ENCODE data around the gene TUSC2. TPM values are rescaled to one million over a fixed set of nuclear protein-coding genes. Genes with fewer than 3 reads are reported as not detected.

TUSC2 gene
- total and polyA plus RNA-seq, 10 of the 15 experiments (the other 5 are each of a cell fraction or from before 2014, with no cell fraction given): 4.0 to 73.8 (median 34.3) TPM

DNA sequence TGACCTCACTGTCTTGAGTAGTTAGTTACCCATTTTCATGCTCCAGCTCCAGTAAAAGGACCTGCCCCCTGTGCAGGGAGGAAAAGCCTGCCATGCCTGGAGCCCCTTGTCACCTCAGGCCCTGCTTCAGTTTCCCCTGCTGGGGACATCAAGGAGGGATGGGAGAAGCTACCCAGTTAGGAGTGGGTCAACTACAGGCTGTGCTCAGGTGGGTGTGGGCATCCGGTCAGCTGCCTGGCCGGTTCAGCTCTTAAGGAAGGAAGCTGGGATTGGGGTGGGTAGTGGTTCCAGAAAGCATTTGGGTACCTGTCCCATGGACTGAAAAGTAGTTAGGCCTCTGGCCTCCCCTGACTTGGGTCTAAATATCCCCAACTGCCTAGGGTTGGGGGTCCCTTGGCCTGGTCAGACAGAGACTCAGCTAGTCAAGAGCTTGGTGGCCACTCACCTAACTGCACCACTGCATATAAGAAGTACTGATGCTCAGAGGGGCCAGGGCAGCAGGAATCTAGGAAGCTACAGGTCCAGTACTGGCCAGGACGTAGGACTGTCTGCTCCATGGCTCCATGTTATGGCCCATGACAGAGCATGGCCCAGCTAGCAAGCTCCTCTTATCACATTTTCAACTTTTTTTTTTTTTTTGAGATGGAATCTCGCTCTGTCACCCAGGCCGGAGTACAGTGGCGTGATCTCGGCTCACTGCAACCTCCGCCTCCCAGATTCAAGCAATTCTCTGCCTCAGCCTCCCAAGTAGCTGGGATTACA lies 48.6 kb downstream of the TUSC2 start:
- CTCF ChIA-PET: interaction anchor here (1.5 to 2.4 kb wide), 3 partner anchors 45 to 159 kb away, joined by 3 to 7 read pairs (median 6); partner anchors contain the start of gene GNAT1
- BruUV-seq (replicated peaks): no TSS peak

More for the DNA sequence above, 48.6 kb downstream of the TUSC2 start:
- in situ Hi-C loops (cut with MboI) (no loop called here), intact Hi-C loops (cut with micrococcal nuclease; ENCODE audit: unreplicated experiment) (no loop called here)
- H3K4me3 ChIP-seq: no peak overlapping the region
- H3K4me2 ChIP-seq (ENCODE audit: control insufficient read depth, insufficient read depth): no peak overlapping the region
- no peaks in the 10 kb centered on the region for H3K79me2 ChIP-seq (ENCODE audit: control insufficient read depth, insufficient read depth, low read length)
- TF ChIP-seq IKZF2 (IDR thresholded peaks at IDR 0.05) (no peak), ZNF384 (IDR thresholded peaks at IDR 0.05; ENCODE audit: borderline replicate concordance, low read depth, low read length) (no peak), CBX3 (IDR thresholded peaks at IDR 0.05; ENCODE audit: borderline replicate concordance, low read depth) (no peak), SMC3 (IDR thresholded peaks at IDR 0.05; ENCODE audit: borderline replicate concordance, low read length) (no peak), YBX1 (IDR thresholded peaks at IDR 0.05) (no peak), MXI1 (IDR thresholded peaks at IDR 0.05; ENCODE audit: low read depth, low read length) (no peak), SIN3A (IDR thresholded peaks at IDR 0.05; ENCODE audit: low read depth, low read length) (no peak), EZH2 (IDR thresholded peaks at IDR 0.05; ENCODE audit: borderline replicate concordance, control insufficient read depth, low read depth, low read length) (no peak), ATF3 (IDR thresholded peaks at IDR 0.05; ENCODE audit: borderline replicate concordance, extremely low read depth, low read depth, low read length) (no peak), PAX5 (IDR thresholded peaks at IDR 0.05; ENCODE audit: borderline replicate concordance, low read depth, low read length) (no peak), CREB1 (IDR thresholded peaks at IDR 0.05; ENCODE audit: low read depth) (no peak), NR2C1 (IDR thresholded peaks at IDR 0.05) (no peak), JUNB (IDR thresholded peaks at IDR 0.05) (no peak), BCL11A (IDR thresholded peaks at IDR 0.05; ENCODE audit: low read depth, low read length) (no peak), MYB (IDR thresholded peaks at IDR 0.05; ENCODE audit: borderline replicate concordance, low read depth, low read length) (no peak)
- TF ChIP-seq, protein P1, sequence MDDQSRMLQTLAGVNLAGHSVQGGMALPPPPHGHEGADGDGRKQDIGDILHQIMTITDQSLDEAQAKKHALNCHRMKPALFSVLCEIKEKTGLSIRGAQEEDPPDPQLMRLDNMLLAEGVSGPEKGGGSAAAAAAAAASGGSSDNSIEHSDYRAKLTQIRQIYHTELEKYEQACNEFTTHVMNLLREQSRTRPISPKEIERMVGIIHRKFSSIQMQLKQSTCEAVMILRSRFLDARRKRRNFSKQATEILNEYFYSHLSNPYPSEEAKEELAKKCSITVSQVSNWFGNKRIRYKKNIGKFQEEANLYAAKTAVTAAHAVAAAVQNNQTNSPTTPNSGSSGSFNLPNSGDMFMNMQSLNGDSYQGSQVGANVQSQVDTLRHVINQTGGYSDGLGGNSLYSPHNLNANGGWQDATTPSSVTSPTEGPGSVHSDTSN (IDR thresholded peaks at IDR 0.05; ENCODE audit: insufficient replicate concordance, low read depth, low read length): no peak
- ATAC-seq (no peak), DNase-seq (ENCODE audit: low read depth, low spot score) (no peak), FAIRE-seq (no peak)
- RAD21 ChIA-PET (ENCODE audit: unreplicated experiment): no interaction called here
- no peaks in the 10 kb centered on the region for H3K4me1 ChIP-seq (ENCODE audit: control insufficient read depth, insufficient read depth, low read length)
- no peaks in the 10 kb centered on the region for H3K9me3 ChIP-seq (replicated peaks; ENCODE audit: control insufficient read depth, insufficient read depth, low read length)
- no peak overlapping the region for H3K9ac ChIP-seq (ENCODE audit: control insufficient read depth, insufficient read depth, low read length)
- H3K27me3 ChIP-seq (replicated peaks in 1 of 2; ENCODE audit: control insufficient read depth in 2 of 2, insufficient read depth in 2 of 2, low read length in 1 of 2): peaks cover 7 to 8% of the 10 kb centered on the region in 2 experiments; a peak in 3 of 4 replicates
- SMC1A ChIA-PET (ENCODE audit: uncharacterized antibody, unreplicated experiment): interaction anchor here (1.3 kb wide), 1 partner anchor 84 kb away, joined by 5 read pairs; no protein-coding TSS in a partner anchor
- H3K27ac ChIP-seq (ENCODE audit: control insufficient read depth, insufficient read depth): no peak overlapping the region
- H4K20me1 ChIP-seq (ENCODE audit: control insufficient read depth, insufficient read depth): no peaks in the 10 kb centered on the region
- no peaks in the 10 kb centered on the region for H3K36me3 ChIP-seq (ENCODE audit: control insufficient read depth in 2 of 2, insufficient read depth in 2 of 2, low read length in 1 of 2)
- 62% methylated on average over 6 of the region's 8 CpGs for WGBS (ENCODE audit: insufficient coverage, insufficient replicate concordance, low lambda C conversion rate, missing lambda C conversion rate)
- no peak overlapping the region for H2AFZ ChIP-seq (ENCODE audit: control insufficient read depth, low read depth, low read length)
- POLR2A ChIA-PET: interaction anchor here (0.6 to 1.1 kb wide), 3 partner anchors 19 to 888 kb away, joined by 4 to 8 read pairs (median 5); no protein-coding TSS in a partner anchor
